Common myeloid progenitor, CD34-positive (primary cell): ENCODE results near the gene C11orf86.

ENCODE experiments used
- CTCF ChIA-PET: fragments of 350-600 bp; sonication (Branson Sonifier 250); formaldehyde crosslinking; loops from one replicate; lab custom pipeline; 2021; ENCODE audit warnings: antibody characterized with exemption; lab: Charles Lee
- POLR2A ChIA-PET: fragments of 350-600 bp; sonication (Branson Sonifier 250); formaldehyde crosslinking; loops from one replicate; lab custom pipeline; 2021; ENCODE audit warnings: antibody characterized with exemption; lab: Charles Lee
- DNase-seq, 3 donors: peaks; one replicate each; pipeline versions ENCODE4 v3.0.0 to v3.0.0-alpha.2; 2013
- H3K27ac ChIP-seq, 2 experiments: 1 replicate in 1 of 2; 2 replicates in 1 of 2; pipeline ENCODE4 v1.7.0; 2013; ENCODE audit warnings: inconsistent platforms in 2 of 2, low read length in 2 of 2, mild to moderate bottlenecking in 2 of 2, low read depth in 1 of 2, moderate library complexity in 1 of 2; ENCODE audit not compliant: severe bottlenecking in 2 of 2, insufficient read depth in 1 of 2, poor library complexity in 1 of 2
- H3K27me3 ChIP-seq, 5 experiments: replicated peaks in 2 of 5; 1 replicate in 3 of 5; 2 replicates in 2 of 5; pipeline versions ENCODE4 v1.6.1 to v1.7.0; 2013; ENCODE audit warnings: low read length in 4 of 5, mild to moderate bottlenecking in 2 of 5, moderate library complexity in 2 of 5, inconsistent platforms in 1 of 5; ENCODE audit not compliant: insufficient read depth in 5 of 5, control insufficient read depth in 4 of 5
- H3K36me3 ChIP-seq, 4 experiments: 1 replicate in 2 of 4; 2 replicates in 2 of 4; pipeline versions ENCODE4 v1.6.1 to v1.7.0; 2013; ENCODE audit warnings: low read length in 3 of 4, control low read depth in 1 of 4, mild to moderate bottlenecking in 1 of 4; ENCODE audit not compliant: control insufficient read depth in 4 of 4, insufficient read depth in 4 of 4
- H3K4me1 ChIP-seq, 4 experiments: 1 replicate in 3 of 4; 2 replicates in 1 of 4; pipeline versions ENCODE4 v1.6.1 to v1.7.1; 2013; ENCODE audit warnings: low read length in 3 of 4, mild to moderate bottlenecking in 3 of 4, control low read depth in 1 of 4, inconsistent platforms in 1 of 4, moderate library complexity in 1 of 4; ENCODE audit not compliant: control insufficient read depth in 4 of 4, insufficient read depth in 4 of 4; ENCODE audit errors: control extremely low read depth in 1 of 4
- H3K4me3 ChIP-seq, 7 experiments: 1 replicate in 4 of 7; 2 replicates in 3 of 7; pipeline versions ENCODE4 v1.5.1 to v1.7.0; 2013; ENCODE audit warnings: mild to moderate bottlenecking in 7 of 7, low read length in 6 of 7, moderate library complexity in 6 of 7, inconsistent platforms in 2 of 7, low read depth in 2 of 7, control low read depth in 1 of 7; ENCODE audit not compliant: insufficient read depth in 4 of 7, control insufficient read depth in 1 of 7; ENCODE audit errors: extremely low read depth in 1 of 7
- H3K9me3 ChIP-seq, 5 experiments: 1 replicate in 4 of 5; 2 replicates in 1 of 5; pipeline versions ENCODE4 v1.6.1 to v1.7.1; 2013; ENCODE audit warnings: low read length in 4 of 5, mild to moderate bottlenecking in 2 of 5, inconsistent platforms in 1 of 5, low read depth in 1 of 5, moderate library complexity in 1 of 5; ENCODE audit not compliant: control insufficient read depth in 4 of 5, insufficient read depth in 2 of 5; ENCODE audit errors: control extremely low read depth in 1 of 5
- WGBS: methylation state at CpG from one replicate; pipeline ENCODE4 v1.1.5; 2013; ENCODE audit not compliant: insufficient coverage; 5-methylcytosine and 5-hydroxymethylcytosine counted together

The C11orf86 gene

GRCh38 chr11:66937193-66937733, 37.8 kb upstream of the C11orf86 start:
- H3K27ac ChIP-seq: no peak overlapping the region
- peaks cover 0 to 2% (median 0%) of the 10 kb centered on the region in 5 experiments for H3K27me3 ChIP-seq
- POLR2A ChIA-PET: no interaction called here
- H3K4me1 ChIP-seq: no peaks in the 10 kb centered on the region
- no peak for DNase-seq
- WGBS: 100% methylated on average over 1 of the region's 1 CpG
- CTCF ChIA-PET: interaction anchor here (1.3 kb wide), 1 partner anchor 12 kb away, joined by 3 read pairs; no protein-coding TSS in a partner anchor
- no peak overlapping the region for H3K4me3 ChIP-seq
- H3K36me3 ChIP-seq: no peaks in the 10 kb centered on the region
- H3K9me3 ChIP-seq: peaks cover 0 to 6% (median 0%) of the 10 kb centered on the region in 5 experiments

- DNase-seq: no peak
- ChIA-PET CTCF (interaction anchor here (0.6 kb wide), 1 partner anchor 16 kb away, joined by 4 read pairs; no protein-coding TSS in a partner anchor), POLR2A (no interaction called here)
- H3K4me1 ChIP-seq: no peaks in the 10 kb centered on the region
- no peaks in the 10 kb centered on the region for H3K36me3 ChIP-seq
- peaks cover 0 to 6% (median 0%) of the 10 kb centered on the region in 5 experiments for H3K9me3 ChIP-seq
- H3K27ac ChIP-seq: no peak overlapping the region
- H3K27me3 ChIP-seq: no peaks in the 10 kb centered on the region
- H3K4me3 ChIP-seq: no peak overlapping the region
- WGBS: no CpG with 5 or more reads among the region's 5 CpGs
Measured at GRCh38 chr11:66938582-66939135, 36.4 kb upstream of the C11orf86 start.

GRCh38 chr11:66950112-66950535, 25.0 kb upstream of the C11orf86 start:
- DNase-seq: no peak
- CTCF ChIA-PET: interaction anchor here (1.2 to 1.3 kb wide), 2 partner anchors 13 to 71 kb away, joined by 3 read pairs; no protein-coding TSS in a partner anchor

GRCh38 chr11:66951135-66951534, 24.0 kb upstream of the C11orf86 start:
- ChIA-PET CTCF (no interaction called here), POLR2A (interaction anchor here (0.6 kb wide), 1 partner anchor 78 kb away, joined by 3 read pairs; no protein-coding TSS in a partner anchor)
- 88% methylated on average over 8 of the region's 10 CpGs for WGBS
- H3K27me3 ChIP-seq: no peaks in the 10 kb centered on the region
- H3K36me3 ChIP-seq: no peaks in the 10 kb centered on the region
- H3K9me3 ChIP-seq: peaks cover 0 to 2% (median 0%) of the 10 kb centered on the region in 5 experiments
- no peaks in the 10 kb centered on the region for H3K4me1 ChIP-seq
- no peak overlapping the region for H3K4me3 ChIP-seq
- DNase-seq: no peak
- H3K27ac ChIP-seq: no peak overlapping the region

More at GRCh38 chr11:66950112-66950535, 25.0 kb upstream of the C11orf86 start:
- Histone ChIP-seq H3K4me1 (no peaks in the 10 kb centered on the region), H3K4me3 (no peak overlapping the region), H3K27ac (no peak overlapping the region), H3K36me3 (no peaks in the 10 kb centered on the region), H3K27me3 (no peaks in the 10 kb centered on the region), H3K9me3 (peaks cover 0 to 2% (median 0%) of the 10 kb centered on the region in 5 experiments)
- WGBS: 78% methylated on average over 6 of the region's 8 CpGs
- POLR2A ChIA-PET: no interaction called here

GRCh38 chr11:66951927-66952337, 23.2 kb upstream of the C11orf86 start:
- 96% methylated on average over 2 of the region's 7 CpGs for WGBS
- Histone ChIP-seq H3K27me3 (peaks cover 0 to 2% (median 0%) of the 10 kb centered on the region in 5 experiments), H3K36me3 (no peaks in the 10 kb centered on the region), H3K27ac (no peak overlapping the region), H3K4me1 (peaks cover 0 to 6% (median 3%) of the 10 kb centered on the region in 4 experiments), H3K9me3 (peaks cover 0 to under 1% (median 0%) of the 10 kb centered on the region in 5 experiments), H3K4me3 (no peak overlapping the region)
- POLR2A ChIA-PET: interaction anchor here (0.6 kb wide), 1 partner anchor 79 kb away, joined by 3 read pairs; no protein-coding TSS in a partner anchor
- no peak for DNase-seq
- CTCF ChIA-PET: no interaction called here

GRCh38 chr11:66953081-66953833, 21.8 kb upstream of the C11orf86 start:
- Histone ChIP-seq H3K4me3 (no peak overlapping the region), H3K36me3 (no peaks in the 10 kb centered on the region), H3K4me1 (peaks cover 0 to 18% (median 12%) of the 10 kb centered on the region in 4 experiments), H3K27me3 (peaks cover 0 to 4% (median 0%) of the 10 kb centered on the region in 5 experiments), H3K27ac (no peak overlapping the region), H3K9me3 (no peaks in the 10 kb centered on the region)
- CTCF ChIA-PET: no interaction called here
- 97% methylated on average over 12 of the region's 13 CpGs for WGBS
- POLR2A ChIA-PET: no interaction called here
- no peak for DNase-seq
